Lung (tissue), 12 donors: ENCODE measurements around the gene APOBEC3B. TPM values are rescaled to one million over a fixed set of nuclear protein-coding genes. Genes with fewer than 3 reads are reported as not detected.

Source experiments
- ATAC-seq: fragments of 200-7000 bp; cut with Tn5 transposase; one replicate; pipeline ENCODE4 v1.9.1; 2020; ENCODE audit warnings: moderate number of reproducible peaks; ENCODE audit not compliant: insufficient read depth, low FRiP score
- DNase-seq, 3 donors: peaks; one replicate each; pipeline ENCODE4 v3.0.0-alpha.2; 2013 to 2017
- H3K27ac ChIP-seq, 2 donors: one replicate each; pipeline ENCODE4 v1.5.1; 2013; ENCODE audit warnings: mild to moderate bottlenecking in 2 of 2, moderate library complexity in 2 of 2, control low read depth in 1 of 2, inconsistent platforms in 1 of 2, low read depth in 1 of 2, low read length in 1 of 2
- H3K27me3 ChIP-seq, 3 donors: one replicate each; pipeline ENCODE4 v1.5.1; 2013; ENCODE audit warnings: low read length in 2 of 3; ENCODE audit not compliant: control insufficient read depth in 3 of 3, insufficient read depth in 3 of 3
- H3K36me3 ChIP-seq, 4 donors: one replicate each; pipeline ENCODE4 v1.5.1; 2013; ENCODE audit warnings: low read length in 4 of 4, mild to moderate bottlenecking in 1 of 4, moderate library complexity in 1 of 4; ENCODE audit not compliant: control insufficient read depth in 4 of 4, insufficient read depth in 4 of 4
- H3K4me1 ChIP-seq, 5 donors: one replicate each; pipeline ENCODE4 v1.5.1; 2013; ENCODE audit warnings: low read length in 5 of 5, mild to moderate bottlenecking in 2 of 5, moderate library complexity in 1 of 5; ENCODE audit not compliant: control insufficient read depth in 5 of 5, insufficient read depth in 5 of 5
- H3K4me3 ChIP-seq: one replicate; pipeline ENCODE4 v1.5.1; 2013; ENCODE audit warnings: mild to moderate bottlenecking, control low read depth, moderate library complexity
- H3K9ac ChIP-seq, 2 donors: one replicate each; pipeline ENCODE4 v1.5.1; 2013; ENCODE audit warnings: low read length in 2 of 2, control low read depth in 1 of 2; ENCODE audit not compliant: insufficient read depth in 1 of 2
- H3K9me3 ChIP-seq, 4 donors: one replicate each; pipeline ENCODE4 v1.5.1; 2013; ENCODE audit warnings: low read length in 3 of 4, mild to moderate bottlenecking in 1 of 4, moderate library complexity in 1 of 4; ENCODE audit not compliant: control insufficient read depth in 4 of 4, insufficient read depth in 3 of 4
- CTCF ChIP-seq: IDR thresholded peaks from 2 replicates; pipeline ENCODE4 v1.5.1; 2012; ENCODE audit warnings: mild to moderate bottlenecking; ENCODE audit errors: control extremely low read depth, extremely low read depth
- WGBS, 2 donors: extraction: QIAGEN DNeasy Blood & Tissue Kit; methylation state at CpG; one replicate each; pipeline ENCODE4 v1.1.7; 2013; 5-methylcytosine and 5-hydroxymethylcytosine counted together
- polyA plus RNA-seq, 2 donors: library from polyadenylated mRNA; stranded (reverse); fragments of 200-250 nt; gene quantifications; one replicate each; pipeline ENCODE4 v1.2.1, GENCODE V29; 2013
- total RNA-seq, 2 donors: library from RNA; depleted of rRNA in 1 of 2; stranded (reverse); fragments of >200 nt in 1 of 2; gene quantifications; one replicate each; pipeline ENCODE4 v1.2.1, GENCODE V29; 2014 to 2021
- donor health status: control.
- donor health status: control.
- donor health status: Bipolar disorder and iron deficiency.
- donor health status: healthy.
- donor health status: DM: yes; HTN: yes; CAD: no.

The APOBEC3B gene
- total and polyA plus RNA-seq, 4 donors = 1.0 to 4.5 (median 3.5) TPM

GRCh38 chr22:38938925-38939324, 43.2 kb upstream of the APOBEC3B start:
- 83 to 96% methylated on average over 7 of the region's 7 CpGs for WGBS, 2 donors
- no peak for TF ChIP-seq CTCF
- Histone ChIP-seq H3K27ac (no peak overlapping the region), H3K27me3 (no peaks in the 10 kb centered on the region), H3K9me3 (no peaks in the 10 kb centered on the region), H3K9ac (no peak overlapping the region), H3K36me3 (no peaks in the 10 kb centered on the region), H3K4me3 (no peak overlapping the region), H3K4me1 (peaks cover 0 to 4% (median 0%) of the 10 kb centered on the region in 5 donors)
- ATAC-seq = no peak
- no peak for DNase-seq

- H3K4me1 ChIP-seq = peaks cover 0 to 4% (median 0%) of the 10 kb centered on the region in 5 donors
- no peak overlapping the region for H3K27ac ChIP-seq
- 89 to 93% methylated on average over 6 of the region's 6 CpGs for WGBS, 2 donors
- no peak for ATAC-seq
- H3K9ac ChIP-seq = no peak overlapping the region
- no peak for DNase-seq
- H3K9me3 ChIP-seq = no peaks in the 10 kb centered on the region
- no peak overlapping the region for H3K4me3 ChIP-seq
- no peaks in the 10 kb centered on the region for H3K27me3 ChIP-seq
- H3K36me3 ChIP-seq = no peaks in the 10 kb centered on the region
- no peak for TF ChIP-seq CTCF
Observed at GRCh38 chr22:38940811-38941384, 41.2 kb upstream of the APOBEC3B start.

GRCh38 chr22:38941488-38941987, 40.6 kb upstream of the APOBEC3B start:
- no peak overlapping the region for H3K4me3 ChIP-seq
- DNase-seq (no peak), ATAC-seq (peak; percentile 75)
- H3K9me3 ChIP-seq = no peaks in the 10 kb centered on the region
- no peak overlapping the region for H3K9ac ChIP-seq
- peaks cover 0 to 4% (median 0%) of the 10 kb centered on the region in 5 donors for H3K4me1 ChIP-seq
- TF ChIP-seq CTCF = no peak
- no peaks in the 10 kb centered on the region for H3K36me3 ChIP-seq
- peak overlapping the region in 1 of 2 donors; percentile 49 for H3K27ac ChIP-seq
- WGBS, 2 donors = 27 to 34% methylated on average over 13 of the region's 13 CpGs
- H3K27me3 ChIP-seq = no peaks in the 10 kb centered on the region

- 65 to 72% methylated on average over 5 of the region's 5 CpGs for WGBS, 2 donors
- H3K4me3 ChIP-seq = no peak overlapping the region
- TF ChIP-seq CTCF = no peak
- no peak overlapping the region for H3K9ac ChIP-seq
- DNase-seq (no peak), ATAC-seq (no peak)
- peak overlapping the region in 1 of 2 donors; percentile 10 for H3K27ac ChIP-seq
- H3K4me1 ChIP-seq = no peaks in the 10 kb centered on the region
- no peaks in the 10 kb centered on the region for H3K9me3 ChIP-seq
- no peaks in the 10 kb centered on the region for H3K27me3 ChIP-seq
- no peaks in the 10 kb centered on the region for H3K36me3 ChIP-seq
Observed at GRCh38 chr22:38942702-38943101, 39.4 kb upstream of the APOBEC3B start.
